GM19438 (cell line): ENCODE results near the gene GUCY1B1.
"Not testable (repeated sequence)": the region's sequence is repeated elsewhere in the genome, so short reads cannot be mapped to it uniquely, and the experiment has no call there.

ENCODE experiments used
- ATAC-seq: cut with Tn5 transposase; IDR thresholded peaks from one replicate; pipeline ENCODE4 v1.9.1; 2021; ENCODE audit warnings: low read depth; ENCODE audit not compliant: unreplicated experiment

Gene GUCY1B1

DNA sequence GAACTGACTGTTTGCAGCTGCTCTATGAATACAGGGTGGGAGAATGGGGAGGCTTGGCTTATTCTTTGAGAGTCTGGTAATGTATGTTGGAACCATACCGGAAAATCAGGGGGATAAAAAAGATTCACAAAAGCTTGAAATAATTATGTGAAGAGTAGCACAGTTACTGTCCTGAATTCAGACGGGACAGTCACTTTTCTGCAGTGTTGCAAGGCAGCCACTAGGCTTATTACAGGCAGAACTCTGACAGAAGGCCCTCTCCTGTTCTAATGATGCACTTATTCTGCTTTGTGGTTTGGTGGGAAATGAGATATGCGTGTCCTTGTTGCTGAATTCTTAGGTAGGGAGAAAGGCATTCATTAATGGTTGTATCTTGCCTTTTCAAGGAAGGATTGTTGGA lies 37.2 kb downstream of the GUCY1B1 start:
- ATAC-seq = peak; percentile 79

DNA sequence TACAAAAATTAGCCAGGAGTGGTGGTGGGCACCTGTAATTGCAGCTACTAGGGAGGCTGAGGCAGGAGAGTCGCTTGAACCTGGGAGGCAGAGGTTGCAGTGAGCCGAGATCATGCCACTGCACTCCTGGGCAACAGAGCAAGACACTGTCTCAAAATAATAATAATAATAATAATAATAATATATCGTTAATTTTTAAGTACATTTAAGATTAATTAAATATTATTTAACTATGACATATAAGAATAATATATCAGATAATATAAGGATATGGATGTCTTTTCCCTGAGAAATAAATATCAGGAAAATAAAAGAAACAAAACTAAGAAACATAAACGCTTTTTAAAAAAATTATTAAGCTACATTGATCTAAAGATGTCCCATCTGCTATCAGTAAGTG lies 38.8 kb downstream of the GUCY1B1 start:
- not testable (repeated sequence) for ATAC-seq

DNA sequence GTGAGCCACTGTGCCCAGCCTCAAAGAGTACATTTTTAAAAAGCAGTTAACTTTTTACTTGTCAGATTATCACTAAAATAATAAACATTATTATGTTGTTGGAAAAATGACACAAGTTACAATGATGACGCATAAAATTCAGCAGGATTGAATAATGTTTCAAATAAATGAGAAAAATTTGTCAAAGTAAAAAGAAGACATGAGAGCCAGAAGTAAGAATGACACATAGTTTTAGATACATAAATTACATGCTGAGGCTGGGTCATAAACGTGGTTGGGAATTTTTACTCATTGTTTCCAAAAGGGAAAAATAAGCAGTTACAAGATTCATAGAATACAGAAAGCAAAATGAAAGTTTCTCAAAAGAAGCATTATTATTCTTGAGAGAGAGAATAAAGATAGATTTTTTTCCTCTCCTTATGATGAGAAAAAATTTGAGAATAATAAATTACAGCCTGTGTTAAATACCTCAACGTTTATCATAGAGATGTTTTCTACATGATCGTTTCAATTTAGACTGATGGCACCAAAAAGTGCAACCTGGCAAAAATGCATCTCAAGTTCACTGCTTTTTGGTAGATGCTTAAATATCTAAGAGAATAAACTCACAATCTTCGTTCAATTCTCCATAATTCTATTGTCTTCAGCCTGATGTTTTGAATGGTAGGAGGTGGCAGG lies 40.4 kb downstream of the GUCY1B1 start:
- ATAC-seq = no peak

DNA sequence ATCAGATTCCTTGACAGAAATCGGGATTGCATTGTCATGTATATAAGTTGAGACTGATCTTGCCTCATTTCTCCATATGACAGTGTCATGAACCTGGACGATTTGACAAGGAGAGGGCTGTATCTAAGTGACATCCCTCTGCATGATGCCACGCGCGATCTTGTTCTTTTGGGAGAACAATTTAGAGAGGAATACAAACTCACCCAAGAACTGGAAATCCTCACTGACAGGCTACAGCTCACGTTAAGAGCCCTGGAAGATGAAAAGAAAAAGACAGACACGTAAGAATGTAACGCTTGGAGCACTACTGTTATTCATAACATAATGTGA lies 40.9 kb downstream of the GUCY1B1 start:
- no peak for ATAC-seq

DNA sequence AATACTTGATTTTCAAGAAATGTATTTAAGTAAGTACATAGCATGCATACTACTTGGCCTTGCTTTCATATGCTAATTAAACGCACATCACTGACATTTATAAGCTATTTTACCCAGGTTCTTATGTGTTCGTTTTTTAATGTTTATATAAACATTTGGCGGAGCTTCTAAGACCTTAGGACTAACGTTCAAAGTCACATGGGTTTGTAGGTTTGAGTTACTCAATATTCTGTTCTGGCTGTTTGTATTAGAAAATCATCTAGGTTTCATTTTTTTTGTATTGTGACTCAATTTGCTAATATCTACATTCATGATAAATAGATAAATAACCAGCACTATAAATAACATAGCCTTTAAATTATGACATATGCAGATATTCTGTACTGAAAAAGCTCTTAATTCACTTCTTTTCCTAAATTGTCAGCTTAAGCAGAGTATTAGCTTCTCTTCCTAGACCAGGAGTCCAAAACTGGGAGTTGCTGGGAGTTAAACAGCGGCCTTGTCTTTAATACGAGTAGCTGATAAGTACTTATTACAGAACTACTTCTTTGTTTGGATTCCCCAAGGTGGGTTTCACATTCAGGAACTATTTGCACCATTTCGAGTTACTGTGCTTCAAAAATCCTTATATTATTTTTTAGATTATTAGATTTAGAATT lies 42.0 kb downstream of the GUCY1B1 start:
- no peak for ATAC-seq

- no peak for ATAC-seq
Observed at GRCh38 chr4:155802190-155802959, 43.6 kb downstream of the GUCY1B1 start.

DNA sequence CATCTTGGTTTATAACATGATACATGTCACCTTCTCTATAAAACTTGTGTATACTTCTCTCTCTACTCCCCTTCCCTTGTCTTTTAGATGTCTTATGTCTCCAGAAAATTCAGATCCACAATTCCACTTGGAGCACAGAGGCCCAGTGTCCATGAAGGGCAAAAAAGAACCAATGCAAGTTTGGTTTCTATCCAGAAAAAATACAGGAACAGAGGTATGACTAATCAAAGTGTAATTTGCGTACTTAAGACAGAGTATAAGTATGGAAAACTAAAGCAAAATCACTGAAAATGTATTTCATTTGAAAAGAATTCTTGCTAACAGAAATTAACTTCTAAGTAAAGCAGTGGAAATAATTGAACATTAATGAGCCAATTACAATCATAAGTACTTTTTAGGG lies 46.2 kb downstream of the GUCY1B1 start:
- no peak for ATAC-seq

GRCh38 chr4:155807021-155807420 lies 48.2 kb downstream of the GUCY1B1 start:
- ATAC-seq = no peak

DNA sequence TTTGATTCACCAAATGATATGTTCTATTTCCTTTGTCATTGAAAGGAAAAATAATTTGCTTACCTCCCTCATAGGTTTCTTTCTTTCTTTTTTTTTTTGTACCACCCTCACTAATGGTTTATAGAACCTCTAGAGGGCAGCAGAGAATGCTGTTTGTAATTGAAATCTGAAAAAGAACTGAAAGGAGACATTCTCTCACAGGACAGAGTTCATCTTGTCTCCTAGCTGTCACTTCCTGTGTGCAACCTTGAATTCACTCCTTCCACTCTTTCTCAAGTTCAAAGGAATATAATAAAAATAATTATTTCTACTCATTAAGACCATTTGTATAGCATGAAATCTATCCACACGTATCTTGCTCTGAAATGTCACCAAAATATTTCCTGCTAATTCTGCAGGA lies 51.0 kb downstream of the GUCY1B1 start:
- ATAC-seq = peak; percentile 94

DNA sequence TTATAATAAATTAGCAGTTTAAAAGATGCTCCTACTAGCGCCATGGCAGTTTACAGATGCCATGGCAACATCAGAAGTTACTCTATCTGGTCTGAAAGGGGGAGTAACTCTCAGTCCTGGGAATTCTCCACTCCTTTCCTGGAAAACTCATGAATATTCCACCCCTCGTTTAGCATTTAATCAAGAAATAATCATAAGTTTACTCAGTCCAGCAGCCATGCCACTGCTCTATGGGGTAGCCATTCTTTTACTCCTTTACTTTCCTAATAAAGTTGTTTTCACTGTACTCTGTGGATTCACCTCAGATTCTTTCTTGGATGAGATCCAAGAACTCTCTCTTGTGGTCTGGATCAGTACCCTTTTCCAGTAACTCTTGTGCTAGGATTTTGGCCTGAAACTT lies 52.3 kb downstream of the GUCY1B1 start:
- ATAC-seq = no peak

GRCh38 chr4:155818639-155819038 lies 59.8 kb downstream of the GUCY1B1 start:
- no peak for ATAC-seq

DNA sequence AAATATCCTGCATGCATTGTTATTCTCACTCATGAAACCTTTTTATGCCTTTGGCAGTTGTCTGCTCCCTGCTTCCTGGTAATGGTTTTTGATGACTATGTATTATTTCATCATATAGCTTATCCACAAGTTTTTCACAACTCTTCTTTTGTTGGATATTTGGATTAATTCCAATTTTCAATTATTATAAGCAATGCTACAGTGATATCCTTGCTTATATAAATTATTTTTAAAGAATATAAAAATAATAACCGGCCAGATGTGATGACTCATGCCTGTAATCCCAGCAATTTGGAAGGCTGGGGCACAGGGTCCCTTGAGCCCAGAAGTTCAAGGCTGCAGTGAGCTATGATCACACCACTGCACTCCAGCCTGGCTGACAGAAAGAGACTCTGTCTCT lies 60.2 kb downstream of the GUCY1B1 start:
- ATAC-seq = no peak

- ATAC-seq = no peak
Observed at GRCh38 chr4:155820887-155821518, 62.2 kb downstream of the GUCY1B1 start.

- ATAC-seq = no peak
Observed at GRCh38 chr4:155822572-155822971, 63.8 kb downstream of the GUCY1B1 start.

- ATAC-seq = no peak
Observed at GRCh38 chr4:155828628-155829027, 69.8 kb downstream of the GUCY1B1 start.

GRCh38 chr4:155832664-155833063 lies 73.8 kb downstream of the GUCY1B1 start:
- no peak for ATAC-seq

- no peak for ATAC-seq
Observed at GRCh38 chr4:155837203-155837796, 78.5 kb downstream of the GUCY1B1 start.

DNA sequence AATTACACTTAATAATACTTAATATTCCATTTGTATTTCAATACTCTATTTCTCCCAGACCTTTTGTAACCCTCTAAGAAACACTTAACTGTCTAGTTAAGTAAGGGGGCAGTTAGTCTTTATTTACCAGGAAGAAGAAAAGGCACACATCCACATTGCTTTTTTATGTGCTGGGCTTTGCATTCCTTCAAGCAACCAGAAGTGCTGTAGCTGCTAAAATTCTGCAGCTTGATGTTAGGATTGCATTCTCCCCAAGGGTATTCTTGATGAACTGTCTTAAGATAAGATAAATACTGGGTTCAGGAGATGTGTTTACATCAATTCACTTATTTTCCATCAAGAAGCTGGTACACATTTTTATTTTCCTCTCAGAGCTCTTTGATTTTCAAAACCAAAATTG lies 83.3 kb downstream of the GUCY1B1 start:
- no peak for ATAC-seq

- ATAC-seq = no peak
Observed at GRCh38 chr4:155846929-155847328, 88.1 kb downstream of the GUCY1B1 start.

DNA sequence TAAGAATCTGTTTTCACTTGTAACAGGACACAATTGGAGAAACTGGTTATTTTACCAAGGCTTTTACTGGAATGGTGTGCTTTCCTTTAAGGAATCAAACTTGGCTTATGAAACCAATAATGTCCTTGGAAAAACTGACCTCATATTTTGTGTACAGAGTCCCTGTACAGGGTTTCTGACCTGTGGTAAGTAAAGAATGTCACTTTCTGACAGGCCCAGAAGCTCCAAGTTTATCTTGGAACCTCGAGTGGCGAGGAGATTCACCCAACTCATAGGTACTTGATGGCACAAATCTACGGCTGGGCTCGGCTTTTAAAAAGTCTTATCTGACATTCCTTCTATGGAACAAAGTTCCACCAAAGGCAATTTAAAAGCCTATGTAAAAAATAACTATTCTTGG lies 90.2 kb downstream of the GUCY1B1 start:
- ATAC-seq = no peak

GRCh38 chr4:155853189-155853588 lies 94.4 kb downstream of the GUCY1B1 start:
- ATAC-seq = no peak
